Adipocyte (in vitro differentiated cells): ENCODE results near the gene SMIM23.

Source experiments
- DNase-seq: peaks from one replicate; pipeline ENCODE4 v3.0.0-alpha.2; 2015; ENCODE audit warnings: low read depth
- H3K27me3 ChIP-seq: replicated peaks from 2 replicates; pipeline ENCODE4 v1.7.0; 2013; ENCODE audit warnings: mild to moderate bottlenecking, low read length, moderate library complexity; ENCODE audit not compliant: control insufficient read depth, insufficient read depth
- H3K36me3 ChIP-seq: 2 replicates; pipeline ENCODE4 v1.7.0; 2013; ENCODE audit warnings: low read length, mild to moderate bottlenecking, moderate library complexity; ENCODE audit not compliant: control insufficient read depth, insufficient read depth, severe bottlenecking
- H3K4me1 ChIP-seq: 2 replicates; pipeline ENCODE4 v1.7.0; 2013; ENCODE audit warnings: mild to moderate bottlenecking, low read length, moderate library complexity; ENCODE audit not compliant: control insufficient read depth, insufficient read depth
- H3K4me3 ChIP-seq: 2 replicates; pipeline ENCODE4 v1.7.0; 2013; ENCODE audit warnings: mild to moderate bottlenecking, low read length, moderate library complexity
- H3K9ac ChIP-seq: 2 replicates; pipeline ENCODE4 v1.7.0; 2013; ENCODE audit warnings: mild to moderate bottlenecking, low read length, moderate library complexity
- H3K9me3 ChIP-seq: 2 replicates; pipeline ENCODE4 v1.7.0; 2013; ENCODE audit warnings: mild to moderate bottlenecking, low read length, moderate library complexity; ENCODE audit not compliant: control insufficient read depth

The SMIM23 gene

DNA sequence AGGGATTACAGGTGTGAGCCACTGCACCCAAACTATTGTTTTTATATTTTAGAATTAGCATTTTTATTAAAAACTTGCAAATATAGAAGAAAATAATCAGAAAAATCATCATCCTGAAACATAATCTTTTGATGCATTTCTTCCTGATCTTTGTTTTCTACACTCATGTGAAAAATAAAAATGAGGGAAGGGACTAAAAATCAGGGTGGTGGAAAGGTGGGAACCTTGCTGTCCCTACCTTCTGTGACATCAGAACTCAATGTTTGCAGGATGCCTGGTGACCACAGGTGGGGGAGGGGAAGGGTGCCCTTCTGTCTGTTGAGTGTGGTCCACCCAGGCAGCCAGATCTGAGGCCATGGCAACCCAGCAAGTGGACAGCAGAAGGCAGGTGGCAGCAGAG is at the start of gene SMIM23:
Gene SMIM23 (plus strand): TSS at position 301 of the 400 bp plus-strand sequence. CDS start 55 bp downstream, at position 356.
- H3K36me3 ChIP-seq: no peaks in the 10 kb centered on the region
- no peaks in the 10 kb centered on the region for H3K9me3 ChIP-seq
- H3K4me1 ChIP-seq: peaks cover 13% of the 10 kb centered on the region
- H3K9ac ChIP-seq: no peak within 1 kb of the TSS
- H3K27me3 ChIP-seq: peaks cover 7% of the 10 kb centered on the region
- DNase-seq: no peak
- H3K4me3 ChIP-seq: no peak within 1 kb of the TSS

DNA sequence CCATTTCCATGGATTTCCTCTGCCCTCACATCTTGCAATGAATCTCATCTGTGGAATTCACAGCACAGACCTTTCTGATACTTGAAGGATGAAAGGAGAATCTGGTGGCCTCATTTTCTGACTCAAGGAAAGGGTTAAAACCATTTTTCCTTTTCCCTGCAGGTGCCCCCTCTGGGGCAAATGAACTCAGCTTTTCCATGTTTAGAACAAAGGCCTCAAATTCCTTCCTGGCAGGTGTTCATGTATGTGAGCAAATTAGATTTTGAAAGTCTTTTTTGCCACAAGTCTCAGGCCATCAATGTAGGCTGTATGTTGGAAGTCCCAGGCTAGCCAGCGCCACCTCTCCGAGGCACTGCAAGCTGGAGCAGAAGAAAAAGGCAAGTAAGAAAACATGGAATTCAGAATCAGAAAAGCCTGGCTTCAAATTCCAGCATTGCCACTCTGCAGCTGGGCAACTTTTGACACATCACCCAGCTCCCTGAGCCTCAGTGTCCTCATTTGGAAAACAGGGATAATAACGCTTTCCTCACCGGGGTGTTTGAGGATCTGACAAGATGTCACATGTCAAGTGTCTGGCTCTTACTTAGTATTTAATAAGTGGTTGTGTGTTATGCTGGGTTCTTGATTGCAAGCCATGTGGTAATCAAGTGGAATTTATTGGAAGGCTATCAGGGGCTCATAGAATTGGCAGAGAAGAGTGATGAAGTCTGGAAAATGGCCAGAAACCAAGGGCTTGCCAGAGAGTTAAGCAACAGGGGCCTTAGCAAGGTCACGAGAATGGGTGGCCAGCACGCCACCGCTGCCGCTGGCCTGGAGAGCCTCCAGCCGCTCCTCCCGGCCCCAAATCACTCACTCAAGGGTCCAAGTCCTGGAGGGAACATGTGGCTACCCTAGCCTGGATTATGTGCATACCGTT is 48.4 kb upstream of the SMIM23 start:
- Histone ChIP-seq H3K9me3 (no peaks in the 10 kb centered on the region), H3K9ac (no peak overlapping the region), H3K27me3 (peaks cover 10% of the 10 kb centered on the region), H3K36me3 (no peaks in the 10 kb centered on the region), H3K4me3 (no peak overlapping the region), H3K4me1 (peaks cover 20% of the 10 kb centered on the region)
- peak; percentile 36 for DNase-seq

DNA sequence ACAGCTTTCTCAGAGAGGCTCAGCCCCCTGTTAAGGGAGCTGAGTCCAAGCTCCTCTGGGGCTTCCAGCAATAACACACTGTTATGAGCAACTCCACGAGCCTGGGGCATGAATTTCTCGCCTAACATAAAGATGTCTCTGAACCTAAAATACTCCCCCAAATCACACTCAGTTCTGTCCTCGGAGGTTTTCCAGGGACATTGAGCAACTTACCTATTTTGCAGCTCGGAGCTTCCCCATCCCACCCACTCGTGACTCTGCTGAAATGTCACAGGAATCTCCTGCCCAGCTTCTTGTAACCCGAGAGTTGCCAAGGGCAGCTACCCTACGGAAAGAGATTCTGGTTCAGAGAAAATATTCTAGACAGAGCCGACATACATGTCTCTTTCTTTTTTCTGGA is 47.1 kb upstream of the SMIM23 start:
- DNase-seq: no peak
- peaks cover 22% of the 10 kb centered on the region for H3K4me1 ChIP-seq
- no peak overlapping the region for H3K9ac ChIP-seq
- H3K9me3 ChIP-seq: no peaks in the 10 kb centered on the region
- H3K4me3 ChIP-seq: no peak overlapping the region
- H3K36me3 ChIP-seq: no peaks in the 10 kb centered on the region
- H3K27me3 ChIP-seq: peaks cover 10% of the 10 kb centered on the region

DNA sequence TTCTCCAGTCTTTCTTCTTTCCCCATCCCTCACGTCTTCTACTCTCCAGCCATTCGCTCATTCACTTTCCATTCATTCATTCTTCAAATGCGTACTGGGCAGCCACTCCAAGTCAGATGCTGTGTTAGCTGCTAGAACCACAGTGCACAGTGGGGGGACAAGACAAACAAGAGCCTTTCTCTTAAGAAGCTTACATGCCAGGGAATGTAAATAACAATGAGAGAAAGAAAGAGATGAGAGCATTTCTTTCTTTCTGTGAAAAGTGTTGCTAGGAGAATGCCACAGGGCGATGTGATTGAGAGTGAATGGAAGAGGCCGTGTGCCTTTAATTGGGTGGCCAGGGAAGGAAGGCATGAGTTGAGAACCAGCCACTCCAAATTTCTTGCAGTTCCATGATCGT is 46.3 kb upstream of the SMIM23 start:
- H3K9ac ChIP-seq: no peak overlapping the region
- peaks cover 30% of the 10 kb centered on the region for H3K4me1 ChIP-seq
- no peaks in the 10 kb centered on the region for H3K36me3 ChIP-seq
- DNase-seq: no peak
- no peak overlapping the region for H3K4me3 ChIP-seq
- H3K9me3 ChIP-seq: no peaks in the 10 kb centered on the region
- peaks cover 10% of the 10 kb centered on the region for H3K27me3 ChIP-seq

DNA sequence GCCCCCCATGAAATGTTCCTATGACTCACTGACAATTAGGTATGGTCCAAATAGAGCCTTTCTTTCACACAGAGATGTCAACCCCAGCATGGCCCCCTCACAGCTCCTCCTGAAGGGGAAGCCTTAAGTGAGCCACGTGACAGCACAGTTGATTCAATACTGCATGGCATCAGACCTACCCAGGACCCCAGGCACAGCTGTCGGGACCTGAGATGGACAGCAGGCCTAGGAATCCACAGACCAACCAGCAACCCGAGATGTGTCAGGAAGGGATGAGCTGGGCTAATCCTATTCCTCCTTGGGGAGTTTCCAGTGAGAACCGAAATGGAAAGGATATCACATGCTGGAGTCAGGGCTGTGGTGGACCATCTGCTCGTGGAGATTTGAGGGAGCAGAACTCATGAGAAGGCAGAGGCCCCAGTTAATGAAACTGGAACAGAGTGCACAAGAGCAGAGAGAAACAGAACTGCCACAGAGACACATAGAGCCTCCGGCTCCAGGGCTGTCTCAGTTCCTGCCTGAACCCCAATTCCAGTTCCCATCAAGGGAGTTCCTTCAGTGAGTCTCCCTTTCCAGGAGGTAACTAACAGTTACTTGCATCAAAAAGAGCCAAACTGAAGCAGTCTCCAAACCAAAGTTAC is 42.1 kb upstream of the SMIM23 start:
- Histone ChIP-seq H3K36me3 (no peaks in the 10 kb centered on the region), H3K9me3 (no peaks in the 10 kb centered on the region), H3K9ac (no peak overlapping the region), H3K4me1 (peaks cover 13% of the 10 kb centered on the region), H3K4me3 (no peak overlapping the region), H3K27me3 (peaks cover 10% of the 10 kb centered on the region)
- no peak for DNase-seq

DNA sequence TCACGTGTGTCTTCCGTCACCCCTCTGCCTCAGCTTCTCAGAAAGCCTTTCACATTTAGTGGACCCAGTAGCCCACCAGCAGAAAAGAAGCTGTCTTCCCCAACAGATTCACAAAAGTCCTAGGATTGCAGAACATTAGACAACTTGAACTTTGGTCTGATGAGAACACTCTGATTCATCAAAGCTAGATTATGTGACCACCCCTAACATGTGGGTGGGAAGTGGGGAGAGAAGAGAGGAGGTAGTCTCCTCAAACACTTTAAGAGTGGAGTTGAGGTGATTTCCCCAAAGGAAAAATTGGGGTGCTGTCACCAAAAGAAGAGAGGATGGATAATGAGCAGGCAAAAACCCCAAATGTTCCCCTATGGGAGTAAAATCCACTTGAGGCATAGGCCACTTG is 41.4 kb upstream of the SMIM23 start:
- DNase-seq: no peak
- peaks cover 7% of the 10 kb centered on the region for H3K27me3 ChIP-seq
- H3K9me3 ChIP-seq: no peaks in the 10 kb centered on the region
- H3K4me3 ChIP-seq: no peak overlapping the region
- peaks cover 19% of the 10 kb centered on the region for H3K4me1 ChIP-seq
- H3K9ac ChIP-seq: no peak overlapping the region
- no peaks in the 10 kb centered on the region for H3K36me3 ChIP-seq

DNA sequence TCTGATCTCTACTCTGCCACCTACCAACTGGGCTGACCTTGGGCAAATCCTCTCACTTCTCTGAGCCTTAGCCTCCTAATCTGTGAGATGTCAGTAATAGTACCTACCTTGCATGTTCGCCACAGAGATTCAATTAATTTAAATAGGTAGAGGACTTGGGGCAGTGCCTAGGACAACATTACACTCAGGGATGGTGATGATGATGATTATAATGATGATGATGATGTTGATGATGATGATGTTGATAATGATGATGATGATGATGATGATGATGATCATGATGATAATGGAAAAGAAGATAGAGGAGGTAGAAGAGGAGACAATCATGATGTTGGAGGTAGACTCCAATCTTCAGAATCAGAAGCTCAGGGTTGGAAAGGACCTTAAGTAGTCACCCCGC is 40.7 kb upstream of the SMIM23 start:
- H3K4me1 ChIP-seq: peaks cover 25% of the 10 kb centered on the region
- no peak for DNase-seq
- H3K9ac ChIP-seq: no peak overlapping the region
- H3K4me3 ChIP-seq: no peak overlapping the region
- H3K27me3 ChIP-seq: peaks cover under 1% of the 10 kb centered on the region
- no peaks in the 10 kb centered on the region for H3K9me3 ChIP-seq
- no peaks in the 10 kb centered on the region for H3K36me3 ChIP-seq

DNA sequence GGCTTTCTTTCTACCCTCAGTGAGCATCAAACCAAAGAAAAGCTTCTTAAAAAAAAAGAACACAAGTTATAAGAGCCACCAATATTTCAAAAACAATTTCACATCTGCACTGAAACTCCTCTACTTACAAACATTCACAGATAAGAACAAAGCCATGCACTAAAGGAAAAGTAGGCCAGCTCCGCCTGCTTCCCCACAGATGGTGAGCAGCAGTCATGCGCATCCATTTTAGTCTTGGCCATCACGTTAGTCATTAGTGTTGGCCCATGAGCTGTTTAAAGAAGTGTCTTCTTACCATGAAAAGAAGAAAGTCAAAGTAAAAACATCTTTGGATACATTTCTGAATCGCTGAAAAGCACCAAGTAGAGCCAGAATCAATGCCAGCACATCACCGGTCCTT is 40.0 kb upstream of the SMIM23 start:
- DNase-seq: no peak
- H3K27me3 ChIP-seq: no peaks in the 10 kb centered on the region
- H3K4me1 ChIP-seq: peaks cover 33% of the 10 kb centered on the region
- H3K9me3 ChIP-seq: no peaks in the 10 kb centered on the region
- no peak overlapping the region for H3K9ac ChIP-seq
- no peak overlapping the region for H3K4me3 ChIP-seq
- H3K36me3 ChIP-seq: no peaks in the 10 kb centered on the region

DNA sequence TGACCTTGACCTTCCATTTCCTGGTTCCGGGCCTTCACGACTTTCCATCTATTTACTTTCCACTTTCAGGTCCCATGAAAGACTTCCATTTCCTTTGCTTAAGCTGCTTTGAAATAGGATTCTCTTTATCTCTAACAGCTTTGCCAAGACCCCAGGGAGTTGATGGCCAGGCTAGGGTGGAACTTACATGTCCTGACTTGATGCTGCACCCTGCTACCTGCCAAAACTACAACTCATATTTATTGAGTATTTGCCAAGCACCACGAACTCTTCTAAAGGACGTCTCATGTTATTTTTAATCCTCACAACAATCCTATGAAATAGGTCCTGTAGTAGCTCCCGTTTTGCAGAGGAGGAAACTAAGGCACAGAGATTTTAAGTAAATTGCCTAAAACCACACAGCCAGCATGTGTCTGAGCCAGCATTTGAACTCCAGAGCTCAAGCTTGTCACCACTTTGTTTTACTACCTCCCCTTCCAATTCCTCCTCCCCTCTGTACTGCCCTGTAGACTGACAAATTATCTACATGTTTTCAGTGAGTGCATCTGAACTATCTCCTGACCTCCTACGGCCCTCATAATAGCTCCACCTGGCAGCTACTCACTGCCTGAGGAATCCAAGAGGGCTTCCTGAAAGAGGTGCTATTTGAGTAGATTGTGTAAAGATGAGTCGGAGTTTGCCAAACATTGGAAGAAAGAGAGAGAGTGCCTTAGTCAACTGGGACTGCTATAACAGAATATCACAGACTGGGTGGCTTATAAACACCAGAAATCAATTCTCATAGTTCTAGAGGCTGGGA is 38.4 kb upstream of the SMIM23 start:
- Histone ChIP-seq H3K4me1 (peaks cover 39% of the 10 kb centered on the region), H3K9ac (no peak overlapping the region), H3K36me3 (no peaks in the 10 kb centered on the region), H3K4me3 (no peak overlapping the region), H3K9me3 (no peaks in the 10 kb centered on the region), H3K27me3 (no peaks in the 10 kb centered on the region)
- no peak for DNase-seq

DNA sequence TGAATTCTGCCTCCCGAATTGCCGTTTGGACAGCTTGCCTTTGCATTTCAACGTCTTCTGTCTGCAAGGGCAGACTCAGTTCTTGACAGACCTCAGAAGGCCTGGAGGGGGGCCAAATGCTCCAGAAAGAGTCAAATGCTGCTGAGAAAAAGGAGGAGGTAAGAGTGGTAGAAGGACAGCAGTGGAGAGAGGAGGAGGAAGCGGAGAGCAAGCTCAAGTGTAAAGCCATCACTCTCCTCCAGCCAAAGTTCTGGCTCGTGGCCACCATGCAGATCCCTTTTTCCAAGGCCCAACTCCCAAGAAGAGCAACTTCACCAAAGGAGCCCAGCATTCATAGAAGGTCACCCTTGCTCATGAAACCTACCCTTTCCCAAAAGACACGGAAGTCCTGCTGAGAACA is 36.9 kb upstream of the SMIM23 start:
- no peak overlapping the region for H3K9ac ChIP-seq
- no peaks in the 10 kb centered on the region for H3K27me3 ChIP-seq
- DNase-seq: no peak
- no peaks in the 10 kb centered on the region for H3K36me3 ChIP-seq
- H3K9me3 ChIP-seq: no peaks in the 10 kb centered on the region
- H3K4me1 ChIP-seq: peaks cover 34% of the 10 kb centered on the region
- H3K4me3 ChIP-seq: no peak overlapping the region

DNA sequence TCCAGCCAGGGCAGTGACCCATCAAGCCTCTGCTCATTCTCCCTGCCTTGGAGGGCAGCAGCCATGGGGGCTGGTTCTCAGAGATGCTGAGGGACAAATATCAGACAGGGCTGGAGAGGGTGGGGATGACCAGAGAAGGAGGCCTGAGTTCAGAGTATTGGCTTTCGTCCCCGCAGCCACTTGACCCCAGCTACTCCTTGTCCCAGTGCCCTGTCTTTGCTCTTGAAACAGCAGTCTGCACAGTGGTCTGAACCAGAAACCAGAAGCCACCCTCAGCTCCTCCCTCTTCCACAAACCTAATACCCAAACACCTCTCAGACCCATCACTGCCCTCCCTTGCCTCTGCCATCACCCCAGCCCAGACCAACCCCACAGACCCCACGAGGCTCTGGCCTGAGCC is 36.3 kb upstream of the SMIM23 start:
- no peaks in the 10 kb centered on the region for H3K36me3 ChIP-seq
- no peaks in the 10 kb centered on the region for H3K9me3 ChIP-seq
- no peak overlapping the region for H3K4me3 ChIP-seq
- H3K4me1 ChIP-seq: peaks cover 34% of the 10 kb centered on the region
- DNase-seq: no peak
- no peak overlapping the region for H3K9ac ChIP-seq
- no peaks in the 10 kb centered on the region for H3K27me3 ChIP-seq
